Body of pancreas (tissue), 4 donors: ENCODE results near the gene PAIP2B. TPM values are rescaled to one million over a fixed set of nuclear protein-coding genes. Genes with fewer than 3 reads are reported as not detected.
A peak's percentile ranks its signal among the peaks of the same experiment; 100 is the strongest.

Experiments used
- ATAC-seq: fragments of 150-250 bp; one replicate; pipeline ENCODE4 v1.9.1; 2016
- DNase-seq, 4 donors: peaks; one replicate each; pipeline ENCODE4 v3.0.0-alpha.2; 2019
- H3K27ac ChIP-seq, 4 donors: fragments of 200-600 bp; sonication (generic); 1 replicate in 3 of 4; 2 replicates in 1 of 4; pipeline versions ENCODE4 v1.5.1 to v1.6.1; 2016 to 2019; ENCODE audit warnings: mild to moderate bottlenecking in 1 of 4, mixed read lengths in 1 of 4, moderate library complexity in 1 of 4
- H3K27me3 ChIP-seq, 2 donors: fragments of 200-600 bp; sonication (generic); one replicate each; pipeline ENCODE4 v1.6.0; 2016; ENCODE audit warnings: mild to moderate bottlenecking in 1 of 2
- H3K36me3 ChIP-seq, 2 donors: fragments of 200-600 bp; sonication (generic); replicated peaks in 1 of 2; 2 replicates each; pipeline ENCODE4 v1.5.1; 2016; ENCODE audit warnings: low read depth in 2 of 2; ENCODE audit not compliant: insufficient read depth in 1 of 2
- H3K4me1 ChIP-seq: fragments of 200-600 bp; sonication (generic); one replicate; pipeline ENCODE4 v1.6.0; 2016
- H3K4me3 ChIP-seq, 2 donors: fragments of 200-600 bp; sonication (generic); 1 replicate in 1 of 2; 2 replicates in 1 of 2; pipeline ENCODE4 v1.5.1; 2016 to 2019
- H3K9me3 ChIP-seq, 3 donors: fragments of 200-600 bp; sonication (generic); 1 replicate in 2 of 3; 2 replicates in 1 of 3; pipeline ENCODE4 v1.5.1; 2016
- POLR2A ChIP-seq, 3 donors: fragments of 450-650 bp; IDR thresholded peaks; one replicate each; pipeline ENCODE4 v1.6.1; 2016; ENCODE audit warnings: antibody characterized with exemption in 3 of 3, mild to moderate bottlenecking in 2 of 3
- WGBS, 2 donors: methylation state at CpG; one replicate each; pipeline ENCODE4 v1.1.5; 2017; 5-methylcytosine and 5-hydroxymethylcytosine counted together
- intact Hi-C: fragments of 100-400 bp; cut with DNase I; formaldehyde crosslinking; loops from one replicate; pipeline ENCODE4 v1.15.1; 2023
- total RNA-seq, 2 donors: library from RNA; depleted of rRNA; stranded (reverse); fragments of >200 nt; gene quantifications; one replicate each; pipeline ENCODE4 v1.1.0, GENCODE V29; 2016
- TF ChIP-seq, protein P1 (sequence below), 7 experiments: fragments of 450-650 bp in 4 of 7; fragments of 200-600 bp in 3 of 7; sonication (generic) in 3 of 7; IDR thresholded peaks; one replicate each; pipeline ENCODE4 v1.5.1; 2016 to 2019; ENCODE audit warnings: antibody characterized with exemption in 7 of 7

The PAIP2B gene
- total RNA-seq, 2 donors from 2014 or later, result 18.5 to 32.9 TPM

DNA sequence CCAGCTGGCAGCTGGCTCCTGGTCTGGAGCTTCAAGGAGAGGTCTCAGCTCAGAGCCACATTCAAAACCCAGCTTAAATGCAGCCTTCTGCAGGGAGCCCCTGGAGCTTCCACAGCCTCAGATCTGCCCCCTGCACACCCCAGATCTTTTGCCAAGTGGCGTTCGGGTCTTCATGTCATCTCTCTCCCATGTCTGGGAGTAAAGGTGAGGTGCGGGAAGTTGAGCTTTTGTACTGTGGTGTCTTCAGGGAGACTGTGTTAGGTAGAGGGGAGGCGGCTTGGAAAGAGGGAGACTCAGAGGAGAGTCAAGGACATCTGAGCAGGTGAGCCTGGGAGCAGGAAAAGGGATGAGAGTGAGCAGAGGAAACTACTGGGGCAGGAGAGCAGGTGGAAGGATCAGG lies 71.1 kb downstream of the PAIP2B start:
- no peaks in the 10 kb centered on the region for H3K27me3 ChIP-seq
- 65 to 83% methylated on average over 4 of the region's 4 CpGs for WGBS, 2 donors
- no peaks in the 10 kb centered on the region for H3K36me3 ChIP-seq
- H3K4me3 ChIP-seq, result no peak overlapping the region
- H3K4me1 ChIP-seq, result peaks cover 5% of the 10 kb centered on the region
- DNase-seq (no peak), ATAC-seq (no peak)
- TF ChIP-seq POLR2A (IDR thresholded peaks at IDR 0.05), result no peak
- TF ChIP-seq, protein P1, sequence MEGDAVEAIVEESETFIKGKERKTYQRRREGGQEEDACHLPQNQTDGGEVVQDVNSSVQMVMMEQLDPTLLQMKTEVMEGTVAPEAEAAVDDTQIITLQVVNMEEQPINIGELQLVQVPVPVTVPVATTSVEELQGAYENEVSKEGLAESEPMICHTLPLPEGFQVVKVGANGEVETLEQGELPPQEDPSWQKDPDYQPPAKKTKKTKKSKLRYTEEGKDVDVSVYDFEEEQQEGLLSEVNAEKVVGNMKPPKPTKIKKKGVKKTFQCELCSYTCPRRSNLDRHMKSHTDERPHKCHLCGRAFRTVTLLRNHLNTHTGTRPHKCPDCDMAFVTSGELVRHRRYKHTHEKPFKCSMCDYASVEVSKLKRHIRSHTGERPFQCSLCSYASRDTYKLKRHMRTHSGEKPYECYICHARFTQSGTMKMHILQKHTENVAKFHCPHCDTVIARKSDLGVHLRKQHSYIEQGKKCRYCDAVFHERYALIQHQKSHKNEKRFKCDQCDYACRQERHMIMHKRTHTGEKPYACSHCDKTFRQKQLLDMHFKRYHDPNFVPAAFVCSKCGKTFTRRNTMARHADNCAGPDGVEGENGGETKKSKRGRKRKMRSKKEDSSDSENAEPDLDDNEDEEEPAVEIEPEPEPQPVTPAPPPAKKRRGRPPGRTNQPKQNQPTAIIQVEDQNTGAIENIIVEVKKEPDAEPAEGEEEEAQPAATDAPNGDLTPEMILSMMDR (IDR thresholded peaks at IDR 0.05), result no peak
- H3K27ac ChIP-seq, result no peak overlapping the region
- H3K9me3 ChIP-seq, result no peaks in the 10 kb centered on the region
- intact Hi-C loops, result no loop called here

DNA sequence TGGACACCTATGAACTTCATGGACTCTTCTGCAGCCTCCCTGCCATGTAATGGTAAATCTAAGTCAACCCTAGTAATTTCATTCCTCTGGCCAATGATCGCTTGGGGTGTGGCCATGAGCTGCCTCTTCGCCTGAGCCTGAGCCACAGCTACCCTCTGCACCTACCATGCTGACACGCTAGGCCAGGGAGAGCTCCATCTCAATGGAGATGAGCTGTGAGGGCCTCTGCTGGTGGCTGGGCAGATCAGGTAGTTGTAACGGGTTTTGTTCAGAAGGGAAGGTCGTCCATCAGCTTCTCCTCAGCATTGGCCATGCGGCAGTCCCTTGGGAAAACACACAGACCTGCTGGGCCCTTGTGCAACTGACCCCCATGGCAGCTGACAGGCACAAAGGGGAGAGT lies 72.1 kb downstream of the PAIP2B start:
- Histone ChIP-seq H3K27ac (no peak overlapping the region), H3K4me1 (peaks cover 5% of the 10 kb centered on the region), H3K27me3 (no peaks in the 10 kb centered on the region), H3K9me3 (no peaks in the 10 kb centered on the region), H3K4me3 (no peak overlapping the region), H3K36me3 (peaks cover 0 to 6% of the 10 kb centered on the region in 2 donors)
- ATAC-seq (no peak), DNase-seq (peak in 1 of 4 donors; percentile 26)
- intact Hi-C loops, result no loop called here
- WGBS, 2 donors, result 48 to 50% methylated on average over 1 to 6 of the region's 6 CpGs
- TF ChIP-seq, protein P1 (IDR thresholded peaks at IDR 0.05), result peak in 2 of 7 experiments; percentile 18 to 28
- no peak for TF ChIP-seq POLR2A (IDR thresholded peaks at IDR 0.05)

DNA sequence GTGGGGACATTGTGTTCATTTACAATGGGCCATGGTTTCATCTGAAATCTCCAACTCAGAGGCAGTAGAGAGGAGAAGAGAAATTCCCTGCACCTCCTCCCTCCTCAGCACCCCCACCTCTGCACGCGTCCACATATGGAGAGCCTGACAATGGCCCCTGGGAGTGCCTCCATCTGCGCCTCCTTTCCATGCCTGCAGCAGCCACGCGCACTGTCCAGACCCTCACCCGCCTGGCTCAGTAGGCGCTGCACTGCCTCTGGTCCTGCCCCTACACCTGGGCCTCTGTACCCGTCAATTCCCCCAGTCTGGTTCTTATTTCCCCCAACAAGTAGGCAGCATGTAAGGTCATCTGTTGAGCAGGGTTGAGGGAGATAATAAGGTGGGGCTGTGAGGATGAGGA lies 72.6 kb downstream of the PAIP2B start:
- ATAC-seq, result no peak
- H3K4me3 ChIP-seq, result no peak overlapping the region
- peaks cover 0 to 6% of the 10 kb centered on the region in 2 donors for H3K36me3 ChIP-seq
- TF ChIP-seq POLR2A (IDR thresholded peaks at IDR 0.05), result no peak
- TF ChIP-seq, protein P1 (IDR thresholded peaks at IDR 0.05), result no peak
- peaks cover 5% of the 10 kb centered on the region for H3K4me1 ChIP-seq
- WGBS, 2 donors, result 72 to 85% methylated on average over 8 of the region's 8 CpGs
- H3K27me3 ChIP-seq, result no peaks in the 10 kb centered on the region
- H3K9me3 ChIP-seq, result no peaks in the 10 kb centered on the region
- DNase-seq, result no peak
- H3K27ac ChIP-seq, result no peak overlapping the region
- intact Hi-C loops, result no loop called here

DNA sequence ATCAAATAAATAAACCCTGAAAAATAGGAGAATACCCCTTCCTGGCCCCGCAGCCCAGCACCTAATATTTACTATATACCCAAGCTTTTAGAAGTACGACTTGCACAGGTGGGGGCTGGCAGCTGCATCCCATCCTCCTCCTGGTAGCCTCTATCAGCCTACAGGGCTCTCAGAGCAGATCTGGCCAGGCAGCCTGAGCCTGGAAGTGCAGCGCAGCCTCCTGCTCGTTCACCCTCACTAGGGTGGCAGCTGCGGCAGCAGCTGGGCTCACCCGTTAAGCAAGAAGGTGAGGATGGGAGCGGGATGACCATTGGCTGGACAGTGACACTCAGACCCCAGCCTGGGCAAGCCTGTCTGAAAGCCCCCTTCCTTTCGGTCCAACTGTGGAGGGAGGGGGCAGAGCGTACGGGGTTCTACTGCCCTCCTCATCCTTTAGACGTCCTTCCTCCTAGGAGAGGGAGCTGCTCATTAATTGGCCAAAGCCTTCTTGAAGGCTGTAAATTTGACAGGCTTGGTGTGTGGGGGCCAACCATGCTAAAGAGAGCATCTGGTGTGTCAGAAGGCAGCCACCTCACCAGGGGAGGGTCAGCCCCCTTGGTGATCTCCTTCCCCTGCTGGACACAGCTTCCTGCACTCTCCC lies 73.2 kb downstream of the PAIP2B start:
- DNase-seq (no peak), ATAC-seq (no peak)
- Histone ChIP-seq H3K4me1 (peaks cover 5% of the 10 kb centered on the region), H3K9me3 (no peaks in the 10 kb centered on the region), H3K27ac (no peak overlapping the region), H3K27me3 (no peaks in the 10 kb centered on the region), H3K4me3 (no peak overlapping the region), H3K36me3 (peaks cover 0 to 11% of the 10 kb centered on the region in 2 donors)
- TF ChIP-seq, protein P1 (IDR thresholded peaks at IDR 0.05), result no peak
- TF ChIP-seq POLR2A (IDR thresholded peaks at IDR 0.05), result no peak
- WGBS, 2 donors, result 66 to 73% methylated on average over 8 to 11 of the region's 11 CpGs
- intact Hi-C loops, result no loop called here

DNA sequence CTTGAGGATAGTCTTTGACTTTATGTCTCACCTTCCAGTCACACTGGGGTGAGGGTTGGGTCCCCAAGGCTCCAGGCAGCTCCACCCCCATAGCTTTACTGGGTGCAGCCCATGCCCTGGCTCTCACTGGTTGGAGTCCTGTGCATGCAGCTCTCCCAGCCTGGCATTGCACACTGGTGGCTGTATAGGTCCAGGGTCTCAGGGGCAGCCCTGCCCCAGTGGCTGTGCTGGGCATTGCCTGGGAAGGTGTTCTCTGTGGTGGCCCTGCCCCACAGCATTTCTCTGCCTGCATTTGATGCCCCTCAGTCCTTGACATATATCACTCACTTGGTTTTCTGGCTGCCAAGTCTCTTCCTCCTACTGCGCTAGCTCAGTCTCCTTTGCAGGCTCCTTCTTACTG lies 75.3 kb downstream of the PAIP2B start:
- no peak overlapping the region for H3K4me3 ChIP-seq
- TF ChIP-seq, protein P1 (IDR thresholded peaks at IDR 0.05), result no peak
- TF ChIP-seq POLR2A (IDR thresholded peaks at IDR 0.05), result no peak
- ATAC-seq (no peak), DNase-seq (no peak)
- H3K27me3 ChIP-seq, result no peaks in the 10 kb centered on the region
- H3K9me3 ChIP-seq, result no peaks in the 10 kb centered on the region
- intact Hi-C loops, result no loop called here
- H3K27ac ChIP-seq, result no peak overlapping the region
- no peaks in the 10 kb centered on the region for H3K4me1 ChIP-seq
- peaks cover 3 to 25% of the 10 kb centered on the region in 2 donors for H3K36me3 ChIP-seq
- 91 to 100% methylated on average over 1 of the region's 1 CpG for WGBS, 2 donors
